Cardiac muscle cell (in vitro differentiated cells and primary cell): ENCODE results near the gene ZMYND8. TPM values are rescaled to one million over a fixed set of nuclear protein-coding genes. Genes with fewer than 3 reads are reported as not detected.

Experiments
- DNase-seq, 2 donors: peaks; one replicate each; pipeline versions ENCODE4 v3.0.0 to v3.0.0-alpha.2; 2010 to 2017; ENCODE audit warnings: low read depth in 1 of 2, low spot score in 1 of 2
- H3K27ac ChIP-seq: fragments of 200-600 bp; sonication (generic); 2 replicates; pipeline ENCODE4 v1.5.1; 2016
- H3K27me3 ChIP-seq: fragments of 200-600 bp; sonication (generic); 2 replicates; pipeline ENCODE4 v1.6.0; 2016; ENCODE audit warnings: control low read depth
- H3K36me3 ChIP-seq: fragments of 200-600 bp; sonication (generic); 2 replicates; pipeline ENCODE4 v1.5.1; 2016; ENCODE audit warnings: control low read depth
- H3K4me1 ChIP-seq: fragments of 200-600 bp; sonication (generic); 2 replicates; pipeline ENCODE4 v1.8.1; 2017; ENCODE audit warnings: low read depth, mild to moderate bottlenecking, mixed run types
- H3K4me3 ChIP-seq: fragments of 200-600 bp; sonication (generic); 2 replicates; pipeline ENCODE4 v1.5.1; 2016; ENCODE audit warnings: mild to moderate bottlenecking
- H3K9me3 ChIP-seq: fragments of 200-600 bp; sonication (generic); 2 replicates; pipeline ENCODE4 v1.5.1; 2017; ENCODE audit warnings: low read depth, mild to moderate bottlenecking, control low read depth
- polyA plus RNA-seq: library from polyadenylated mRNA; unstranded; fragments of >200 nt; fragmentation: Nextera tagmentation; extraction: Ambion mirVana; gene quantifications from 2 replicates; pipeline ENCODE4 v1.2.1, GENCODE V29; 2016
- total RNA-seq: library from RNA; depleted of rRNA; stranded (reverse); fragments of >200 nt; gene quantifications from 2 replicates; pipeline ENCODE4 v1.2.3, GENCODE V29; 2016
- TF ChIP-seq, protein P1 (sequence below): IDR thresholded peaks from 2 replicates; pipeline ENCODE4 v1.5.1; 2012; ENCODE audit warnings: low read depth, mild to moderate bottlenecking, low read length

ZMYND8 gene
- total and polyA plus RNA-seq, 2 experiments from 2014 or later, result 27.5 to 45.0 TPM

DNA sequence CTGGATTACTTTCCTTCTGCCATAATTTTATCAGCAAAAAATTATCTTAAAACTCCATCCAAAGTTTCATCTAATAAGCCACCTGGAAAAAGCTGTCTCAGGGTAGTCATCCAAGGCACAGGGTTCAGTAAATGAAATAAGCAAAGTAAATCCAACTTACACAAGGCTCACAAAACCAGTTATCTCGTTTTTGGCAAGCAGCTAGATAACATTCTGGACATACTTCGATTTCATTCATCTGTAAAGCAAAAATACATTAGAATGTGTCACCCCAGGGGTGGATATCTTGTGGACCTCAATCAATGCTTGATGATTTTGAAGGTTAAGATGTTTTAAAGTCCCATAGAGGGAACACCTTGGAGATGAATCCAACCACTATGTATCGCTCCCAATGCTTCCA lies 73.1 kb downstream of the ZMYND8 start:
- Histone ChIP-seq H3K27me3 (no peaks in the 10 kb centered on the region), H3K9me3 (no peaks in the 10 kb centered on the region), H3K4me1 (peaks cover 5% of the 10 kb centered on the region), H3K27ac (no peak overlapping the region), H3K4me3 (no peak overlapping the region), H3K36me3 (peaks cover 44% of the 10 kb centered on the region)
- TF ChIP-seq, protein P1, sequence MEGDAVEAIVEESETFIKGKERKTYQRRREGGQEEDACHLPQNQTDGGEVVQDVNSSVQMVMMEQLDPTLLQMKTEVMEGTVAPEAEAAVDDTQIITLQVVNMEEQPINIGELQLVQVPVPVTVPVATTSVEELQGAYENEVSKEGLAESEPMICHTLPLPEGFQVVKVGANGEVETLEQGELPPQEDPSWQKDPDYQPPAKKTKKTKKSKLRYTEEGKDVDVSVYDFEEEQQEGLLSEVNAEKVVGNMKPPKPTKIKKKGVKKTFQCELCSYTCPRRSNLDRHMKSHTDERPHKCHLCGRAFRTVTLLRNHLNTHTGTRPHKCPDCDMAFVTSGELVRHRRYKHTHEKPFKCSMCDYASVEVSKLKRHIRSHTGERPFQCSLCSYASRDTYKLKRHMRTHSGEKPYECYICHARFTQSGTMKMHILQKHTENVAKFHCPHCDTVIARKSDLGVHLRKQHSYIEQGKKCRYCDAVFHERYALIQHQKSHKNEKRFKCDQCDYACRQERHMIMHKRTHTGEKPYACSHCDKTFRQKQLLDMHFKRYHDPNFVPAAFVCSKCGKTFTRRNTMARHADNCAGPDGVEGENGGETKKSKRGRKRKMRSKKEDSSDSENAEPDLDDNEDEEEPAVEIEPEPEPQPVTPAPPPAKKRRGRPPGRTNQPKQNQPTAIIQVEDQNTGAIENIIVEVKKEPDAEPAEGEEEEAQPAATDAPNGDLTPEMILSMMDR, result no peak
- no peak for DNase-seq

DNA sequence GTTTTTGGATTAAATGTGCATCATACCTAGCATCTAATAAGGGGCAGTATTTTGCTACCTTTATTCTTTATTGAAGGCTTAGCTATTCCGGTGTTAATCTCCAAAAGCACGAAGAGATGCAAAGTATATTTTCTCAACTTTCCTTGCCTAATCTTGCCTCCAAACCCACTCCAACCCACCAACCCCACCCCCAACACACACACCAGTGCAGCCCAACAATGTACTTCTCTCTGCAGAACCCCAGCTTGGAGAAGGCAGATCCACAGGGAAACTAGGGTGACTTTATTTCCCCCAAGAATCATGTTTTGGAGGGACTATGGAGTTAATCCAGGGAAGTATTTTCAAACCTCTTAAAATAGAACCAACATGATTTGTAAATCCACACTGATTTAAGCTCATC lies 73.6 kb downstream of the ZMYND8 start:
- Histone ChIP-seq H3K9me3 (no peaks in the 10 kb centered on the region), H3K27ac (no peak overlapping the region), H3K4me1 (peaks cover 5% of the 10 kb centered on the region), H3K36me3 (peaks cover 48% of the 10 kb centered on the region), H3K27me3 (no peaks in the 10 kb centered on the region), H3K4me3 (no peak overlapping the region)
- TF ChIP-seq, protein P1, result no peak
- no peak for DNase-seq

- H3K36me3 ChIP-seq, result peaks cover 39% of the 10 kb centered on the region
- peaks cover 7% of the 10 kb centered on the region for H3K4me1 ChIP-seq
Observed at GRCh38 chr20:47281376-47281775, 75.1 kb downstream of the ZMYND8 start.

GRCh38 chr20:47280668-47281067 lies 75.8 kb downstream of the ZMYND8 start:
- peaks cover 7% of the 10 kb centered on the region for H3K4me1 ChIP-seq
- DNase-seq, result no peak
- no peaks in the 10 kb centered on the region for H3K9me3 ChIP-seq
- TF ChIP-seq, protein P1, result no peak
- H3K27me3 ChIP-seq, result no peaks in the 10 kb centered on the region
- H3K27ac ChIP-seq, result peak overlapping the region; percentile 57
- peaks cover 41% of the 10 kb centered on the region for H3K36me3 ChIP-seq
- H3K4me3 ChIP-seq, result no peak overlapping the region

More at GRCh38 chr20:47281376-47281775, 75.1 kb downstream of the ZMYND8 start:
- DNase-seq, result no peak
- no peak overlapping the region for H3K4me3 ChIP-seq
- no peaks in the 10 kb centered on the region for H3K9me3 ChIP-seq
- TF ChIP-seq, protein P1, result no peak
- no peaks in the 10 kb centered on the region for H3K27me3 ChIP-seq
- peak overlapping the region; percentile 57 for H3K27ac ChIP-seq

DNA sequence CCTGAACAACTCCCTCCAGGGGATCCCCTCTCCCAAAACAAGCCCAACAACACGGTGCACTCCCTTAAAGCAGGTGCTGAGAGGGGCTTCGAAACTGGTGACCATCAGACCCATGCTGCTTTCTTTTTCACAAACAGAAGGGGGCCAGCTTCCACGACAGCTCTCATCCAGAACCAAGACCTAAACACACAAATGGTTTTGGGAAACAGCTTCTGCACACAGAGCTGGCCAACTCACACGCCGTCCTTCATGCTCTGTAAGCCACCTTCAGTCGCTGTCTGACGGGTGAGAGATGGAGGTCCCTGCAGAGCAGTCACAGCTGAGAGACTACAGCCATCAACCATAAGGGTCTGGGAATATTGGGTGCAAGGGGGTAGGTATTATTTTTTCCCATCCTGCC lies 76.3 kb downstream of the ZMYND8 start:
- DNase-seq, result no peak

More for the DNA sequence above, 76.3 kb downstream of the ZMYND8 start:
- H3K27me3 ChIP-seq, result no peaks in the 10 kb centered on the region
- H3K4me3 ChIP-seq, result no peak overlapping the region
- peaks cover 39% of the 10 kb centered on the region for H3K36me3 ChIP-seq
- peaks cover 7% of the 10 kb centered on the region for H3K4me1 ChIP-seq
- peak overlapping the region; percentile 42 for H3K27ac ChIP-seq
- no peaks in the 10 kb centered on the region for H3K9me3 ChIP-seq
- TF ChIP-seq, protein P1, result no peak
